HCT116 (cell line): ENCODE data around the gene ACVR1. TPM values are rescaled to one million over a fixed set of nuclear protein-coding genes. Genes with fewer than 3 reads are reported as not detected.

Source experiments
- ATAC-seq: fragments of 200-7000 bp; cut with Tn5 transposase; 2 replicates; pipeline ENCODE4 v1.9.1; 2020; ENCODE audit warnings: mild to moderate bottlenecking, moderate library complexity
- BruUV-seq: library from RNA; stranded (reverse); fragments of 400-500 nt; replicated peaks from 2 replicates; lab custom pipeline; 2021; lab: Mats Ljungman, UMichigan
- CTCF ChIA-PET: fragments of 300-600 bp; sonication (Branson Sonifier 250); formaldehyde crosslinking; loops from one replicate; lab custom pipeline; 2021; ENCODE audit warnings: antibody characterized with exemption; lab: Charles Lee
- POLR2A ChIA-PET: fragments of 300-600, 350-600 bp; sonication (Branson Sonifier 250); formaldehyde crosslinking; loops from one replicate; lab custom pipeline; 2021; ENCODE audit warnings: antibody characterized with exemption; lab: Charles Lee
- RAD21 ChIA-PET, 2 experiments: fragments of 300-600 bp; sonication (Branson Sonifier 250); formaldehyde crosslinking; loops; one replicate each; lab custom pipeline; 2023; ENCODE audit warnings: low total read pairs in 2 of 2; ENCODE audit not compliant: uncharacterized antibody in 2 of 2, unreplicated experiment in 2 of 2, low non-redundant PET in 1 of 2; lab: Charles Lee
- DNase-seq: peaks from one replicate; pipeline ENCODE4 v3.0.0-alpha.2; 2010; ENCODE audit warnings: low read depth, low spot score
- H2AFZ ChIP-seq: fragments of 200-600 bp; shearing (Covaris generic), sonication (generic); 2 replicates; pipeline ENCODE4 v1.6.1; 2017; ENCODE audit warnings: low read depth, mixed run types, mixed read lengths, antibody characterized with exemption, low read length; ENCODE audit not compliant: poor library complexity, severe bottlenecking
- H3K27ac ChIP-seq: 2 replicates; pipeline ENCODE4 v1.5.1; 2012; ENCODE audit warnings: low read depth, low read length
- H3K27me3 ChIP-seq: fragments of 200-600 bp; sonication (generic); 2 replicates; pipeline ENCODE4 v1.6.1; 2016; ENCODE audit warnings: mixed run types, low read length, mixed read lengths; ENCODE audit not compliant: insufficient read depth
- H3K36me3 ChIP-seq, 2 experiments: fragments of 200-500 bp in 1 of 2; fragments of 200-600 bp in 1 of 2; sonication (Bioruptor generic) in 1 of 2; sonication (generic) in 1 of 2; 2 replicates each; pipeline versions ENCODE4 v1.5.1 to v1.6.1; 2014 to 2016; ENCODE audit warnings: low read length in 2 of 2, inconsistent platforms in 1 of 2, mixed read lengths in 1 of 2, mixed run types in 1 of 2; ENCODE audit not compliant: insufficient read depth in 2 of 2, control insufficient read depth in 1 of 2
- H3K4me1 ChIP-seq, 2 experiments: fragments of 200-600 bp in 1 of 2; sonication (generic) in 1 of 2; 2 replicates each; pipeline versions ENCODE4 v1.5.1 to v1.6.1; 2012 to 2017; ENCODE audit warnings: low read length in 2 of 2, inconsistent platforms in 1 of 2, mild to moderate bottlenecking in 1 of 2, mixed read lengths in 1 of 2, mixed run types in 1 of 2, moderate library complexity in 1 of 2; ENCODE audit not compliant: insufficient read depth in 2 of 2, control insufficient read depth in 1 of 2
- H3K4me2 ChIP-seq: fragments of 200-600 bp; sonication (generic); 2 replicates; pipeline ENCODE4 v1.6.1; 2017; ENCODE audit warnings: mixed run types, low read length, mixed read lengths
- H3K4me3 ChIP-seq, 2 experiments: fragments of 200-600 bp in 1 of 2; sonication (generic) in 1 of 2; replicated peaks in 1 of 2; 2 replicates each; pipeline ENCODE4 v1.5.1; 2011 to 2016; ENCODE audit warnings: low read length in 2 of 2, control low read depth in 1 of 2, low read depth in 1 of 2, mild to moderate bottlenecking in 1 of 2, mixed read lengths in 1 of 2, mixed run types in 1 of 2
- H3K79me2 ChIP-seq: fragments of 200-600 bp; sonication (generic); 2 replicates; pipeline ENCODE4 v1.6.1; 2017; ENCODE audit warnings: mild to moderate bottlenecking, mixed run types, low read length, moderate library complexity, mixed read lengths; ENCODE audit not compliant: insufficient read depth
- H3K9ac ChIP-seq: fragments of 200-600 bp; sonication (generic); 2 replicates; pipeline ENCODE4 v1.6.1; 2016; ENCODE audit warnings: low read length, mixed read lengths
- H3K9me2 ChIP-seq: fragments of 200-600 bp; sonication (generic), shearing (Covaris generic); 2 replicates; pipeline ENCODE4 v1.6.1; 2017; ENCODE audit warnings: mixed run types, mild to moderate bottlenecking, moderate library complexity; ENCODE audit not compliant: insufficient read depth
- H3K9me3 ChIP-seq, 2 experiments: fragments of 200-500 bp in 1 of 2; fragments of 200-600 bp in 1 of 2; sonication (Bioruptor generic) in 1 of 2; sonication (generic) in 1 of 2; 2 replicates each; pipeline ENCODE4 v1.6.1; 2014 to 2017; ENCODE audit warnings: low read length in 2 of 2, mixed read lengths in 2 of 2, inconsistent platforms in 1 of 2, low read depth in 1 of 2, mild to moderate bottlenecking in 1 of 2, mixed run types in 1 of 2, moderate library complexity in 1 of 2; ENCODE audit not compliant: control insufficient read depth in 1 of 2, insufficient read depth in 1 of 2
- H4K20me1 ChIP-seq: fragments of 200-600 bp; sonication (generic), shearing (Covaris generic); 2 replicates; pipeline ENCODE4 v1.6.1; 2017; ENCODE audit warnings: mixed run types, mild to moderate bottlenecking, moderate library complexity; ENCODE audit not compliant: insufficient read depth
- ATF3 ChIP-seq: IDR thresholded peaks from 2 replicates; pipeline ENCODE4 v1.6.1; 2012
- CEBPB ChIP-seq: IDR thresholded peaks from 2 replicates; pipeline ENCODE4 v1.6.1; 2012; ENCODE audit warnings: low read depth
- EGR1 ChIP-seq: IDR thresholded peaks from 2 replicates; pipeline ENCODE4 v1.6.1; 2012; ENCODE audit warnings: low read depth
- JUND ChIP-seq: IDR thresholded peaks from 2 replicates; pipeline ENCODE4 v1.6.1; 2012
- POLR2A ChIP-seq: IDR thresholded peaks from 2 replicates; pipeline ENCODE4 v1.7.0; 2011; ENCODE audit warnings: borderline replicate concordance; ENCODE audit not compliant: insufficient read depth, insufficient read length; ENCODE audit errors: extremely low read depth
- RAD21 ChIP-seq: IDR thresholded peaks from 2 replicates; pipeline ENCODE4 v1.6.1; 2012; ENCODE audit warnings: low read depth, mild to moderate bottlenecking
- REST ChIP-seq: IDR thresholded peaks from 2 replicates; pipeline ENCODE4 v1.6.1; 2012; ENCODE audit warnings: low read depth
- SIN3A ChIP-seq: IDR thresholded peaks from 2 replicates; pipeline ENCODE4 v1.6.1; 2012; ENCODE audit warnings: low read depth
- TCF7L2 ChIP-seq: IDR thresholded peaks from 2 replicates; pipeline ENCODE4 v1.7.0; 2011; ENCODE audit warnings: borderline replicate concordance, inconsistent platforms; ENCODE audit not compliant: insufficient read depth, insufficient read length; ENCODE audit errors: extremely low read depth
- ZFX ChIP-seq: fragments of 450-650 bp; IDR thresholded peaks from 2 replicates; pipeline ENCODE4 v1.6.1; 2017
- ZNF274 ChIP-seq: fragments of 200-500 bp; sonication (Bioruptor generic); IDR thresholded peaks from 2 replicates; pipeline ENCODE4 v1.6.1; 2014; ENCODE audit warnings: mild to moderate bottlenecking, low read depth, low read length, inconsistent platforms
- intact Hi-C: fragments of 100-400 bp; cut with micrococcal nuclease; formaldehyde crosslinking; loops from 2 replicates; pipeline ENCODE4 v1.10.0; 2022
- total RNA-seq: library from RNA; stranded (reverse); gene quantifications from one replicate; pipeline ENCODE4 v1.2.1, GENCODE V29; 2021; ENCODE audit not compliant: unreplicated experiment
- TF ChIP-seq, protein P1 (sequence below), 3 experiments: fragments of 200-600 bp in 1 of 3; sonication (generic) in 1 of 3; IDR thresholded peaks in 2 of 3; conservative IDR thresholded peaks in 1 of 3; 2 replicates each; pipeline ENCODE4 v1.5.1; 2012 to 2017; ENCODE audit warnings: low read depth in 2 of 3, low read length in 2 of 3, antibody characterized with exemption in 1 of 3, borderline replicate concordance in 1 of 3, control low read depth in 1 of 3, mild to moderate bottlenecking in 1 of 3, mixed read lengths in 1 of 3, mixed run types in 1 of 3, moderate library complexity in 1 of 3; ENCODE audit not compliant: insufficient read depth in 1 of 3

The ACVR1 gene
- total RNA-seq, 1 experiment from 2014 or later, result 16.9 TPM

DNA sequence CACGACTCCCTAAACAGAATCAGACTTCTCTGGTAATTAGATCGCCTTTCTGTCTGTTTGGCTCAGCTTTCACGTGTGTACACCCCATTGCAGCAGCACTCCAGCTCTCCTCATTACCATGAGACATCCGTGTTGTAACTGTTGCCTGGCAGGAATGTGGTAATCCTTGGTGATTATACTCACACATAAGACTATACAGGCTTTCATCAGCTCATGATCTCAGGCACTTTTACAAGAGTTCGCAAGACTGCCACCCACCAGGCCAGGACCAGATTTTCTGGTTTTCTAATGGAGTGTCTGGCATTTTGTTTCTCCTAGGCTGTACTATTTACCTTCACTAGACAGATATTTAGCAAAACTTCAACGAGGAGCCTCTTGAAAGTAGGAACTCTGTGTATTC, 50.2 kb downstream of the ACVR1 start:
- H3K36me3 ChIP-seq, result no peaks in the 10 kb centered on the region
- no peak for ATAC-seq
- no peaks in the 10 kb centered on the region for H3K79me2 ChIP-seq
- BruUV-seq, result no TSS peak
- no peak overlapping the region for H3K27ac ChIP-seq
- ChIA-PET POLR2A (no interaction called here), RAD21 (no interaction called here), CTCF (no interaction called here)
- no peaks in the 10 kb centered on the region for H3K9me3 ChIP-seq
- 0 out of 2 replicates have a peak, but pooled peaks have one; percentile 40 for TF ChIP-seq CEBPB
- TF ChIP-seq, protein P1, sequence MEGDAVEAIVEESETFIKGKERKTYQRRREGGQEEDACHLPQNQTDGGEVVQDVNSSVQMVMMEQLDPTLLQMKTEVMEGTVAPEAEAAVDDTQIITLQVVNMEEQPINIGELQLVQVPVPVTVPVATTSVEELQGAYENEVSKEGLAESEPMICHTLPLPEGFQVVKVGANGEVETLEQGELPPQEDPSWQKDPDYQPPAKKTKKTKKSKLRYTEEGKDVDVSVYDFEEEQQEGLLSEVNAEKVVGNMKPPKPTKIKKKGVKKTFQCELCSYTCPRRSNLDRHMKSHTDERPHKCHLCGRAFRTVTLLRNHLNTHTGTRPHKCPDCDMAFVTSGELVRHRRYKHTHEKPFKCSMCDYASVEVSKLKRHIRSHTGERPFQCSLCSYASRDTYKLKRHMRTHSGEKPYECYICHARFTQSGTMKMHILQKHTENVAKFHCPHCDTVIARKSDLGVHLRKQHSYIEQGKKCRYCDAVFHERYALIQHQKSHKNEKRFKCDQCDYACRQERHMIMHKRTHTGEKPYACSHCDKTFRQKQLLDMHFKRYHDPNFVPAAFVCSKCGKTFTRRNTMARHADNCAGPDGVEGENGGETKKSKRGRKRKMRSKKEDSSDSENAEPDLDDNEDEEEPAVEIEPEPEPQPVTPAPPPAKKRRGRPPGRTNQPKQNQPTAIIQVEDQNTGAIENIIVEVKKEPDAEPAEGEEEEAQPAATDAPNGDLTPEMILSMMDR (IDR thresholded peaks at IDR 0.05 in 2 of 3, conservative IDR thresholded peaks at IDR 0.05 in 1 of 3; ENCODE audit: borderline replicate concordance in 1 of 3, insufficient read depth in 1 of 3, low read depth in 2 of 3, low read length in 2 of 3), result no peak
- DNase-seq, result no peak
- H4K20me1 ChIP-seq, result no peaks in the 10 kb centered on the region
- no peaks in the 10 kb centered on the region for H3K9me2 ChIP-seq
- H3K4me2 ChIP-seq, result no peak overlapping the region
- H2AFZ ChIP-seq, result no peak overlapping the region
- peaks cover 16 to 17% of the 10 kb centered on the region in 2 experiments for H3K4me1 ChIP-seq
- H3K27me3 ChIP-seq, result no peaks in the 10 kb centered on the region
- intact Hi-C loops, result no loop called here
- no peak overlapping the region for H3K4me3 ChIP-seq
- H3K9ac ChIP-seq, result no peak overlapping the region

- POLR2A ChIA-PET, result no interaction called here
- no peak overlapping the region for H3K9ac ChIP-seq
- CTCF ChIA-PET, result no interaction called here
- no peaks in the 10 kb centered on the region for H3K36me3 ChIP-seq
- H3K4me2 ChIP-seq, result no peak overlapping the region
- no peak overlapping the region for H3K4me3 ChIP-seq
- no peaks in the 10 kb centered on the region for H3K9me2 ChIP-seq
- intact Hi-C loops, result no loop called here
- ATAC-seq (no peak), DNase-seq (no peak)
- H2AFZ ChIP-seq, result no peak overlapping the region
- no peaks in the 10 kb centered on the region for H4K20me1 ChIP-seq
- H3K27ac ChIP-seq, result no peak overlapping the region
- BruUV-seq, result no TSS peak
- H3K79me2 ChIP-seq, result no peaks in the 10 kb centered on the region
- no peaks in the 10 kb centered on the region for H3K27me3 ChIP-seq
- H3K9me3 ChIP-seq, result no peaks in the 10 kb centered on the region
- H3K4me1 ChIP-seq, result peaks cover 9 to 10% of the 10 kb centered on the region in 2 experiments; a peak in 3 of 4 replicates
- RAD21 ChIA-PET, result no interaction called here
- TF ChIP-seq EGR1 (no peak), POLR2A (no peak), CEBPB (no peak), SIN3A (no peak), REST (no peak), RAD21 (no peak), TCF7L2 (no peak), JUND (no peak), ZNF274 (no peak), ATF3 (no peak), ZFX (no peak)
- TF ChIP-seq, protein P1 (IDR thresholded peaks at IDR 0.05 in 2 of 3, conservative IDR thresholded peaks at IDR 0.05 in 1 of 3; ENCODE audit: borderline replicate concordance in 1 of 3, insufficient read depth in 1 of 3, low read depth in 2 of 3, low read length in 2 of 3), result no peak
Observed at GRCh38 chr2:157822993-157823392, 53.1 kb downstream of the ACVR1 start.
